ENCODE measurements around the gene NFXL1.

The NFXL1 gene

DNA sequence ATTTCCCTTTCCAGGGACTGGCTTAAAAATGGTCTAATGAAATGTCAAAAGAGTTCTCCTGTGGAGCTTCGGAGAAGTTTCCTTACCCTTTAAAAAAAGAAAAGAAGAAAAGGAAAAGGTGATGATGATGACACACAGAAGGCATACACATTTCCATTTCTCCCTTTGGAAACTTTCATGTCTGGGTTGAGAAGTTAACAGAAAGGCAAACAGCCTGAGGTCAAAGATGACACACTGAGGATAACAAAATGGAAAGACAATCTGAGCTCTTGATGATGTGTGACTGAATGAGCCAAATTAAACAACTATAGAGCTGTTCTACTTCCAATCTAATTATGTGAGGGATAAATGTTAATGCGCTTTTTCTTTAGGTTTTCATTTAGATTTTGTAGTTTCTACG lies 32.2 kb downstream of the NFXL1 start:
- DNase-seq, result no peak

DNA sequence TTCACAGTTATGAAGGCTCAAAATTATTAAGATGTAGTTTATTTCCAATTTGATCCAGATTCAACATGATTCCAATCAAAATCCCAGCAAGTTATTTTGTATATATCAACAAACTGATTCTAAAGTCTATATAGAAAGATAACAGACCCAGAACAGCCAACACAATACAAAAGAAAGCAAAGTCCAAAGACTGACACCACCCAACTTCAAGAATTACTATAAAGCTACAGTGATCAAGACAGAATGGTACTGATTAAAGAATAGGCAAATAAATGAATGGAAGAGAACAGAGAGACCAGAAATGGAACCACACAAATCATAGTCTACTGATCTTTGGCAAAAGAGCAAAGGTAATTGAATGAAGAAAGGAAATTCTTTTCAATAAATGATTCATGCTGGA lies 34.9 kb downstream of the NFXL1 start:
- DNase-seq, result no peak

DNA sequence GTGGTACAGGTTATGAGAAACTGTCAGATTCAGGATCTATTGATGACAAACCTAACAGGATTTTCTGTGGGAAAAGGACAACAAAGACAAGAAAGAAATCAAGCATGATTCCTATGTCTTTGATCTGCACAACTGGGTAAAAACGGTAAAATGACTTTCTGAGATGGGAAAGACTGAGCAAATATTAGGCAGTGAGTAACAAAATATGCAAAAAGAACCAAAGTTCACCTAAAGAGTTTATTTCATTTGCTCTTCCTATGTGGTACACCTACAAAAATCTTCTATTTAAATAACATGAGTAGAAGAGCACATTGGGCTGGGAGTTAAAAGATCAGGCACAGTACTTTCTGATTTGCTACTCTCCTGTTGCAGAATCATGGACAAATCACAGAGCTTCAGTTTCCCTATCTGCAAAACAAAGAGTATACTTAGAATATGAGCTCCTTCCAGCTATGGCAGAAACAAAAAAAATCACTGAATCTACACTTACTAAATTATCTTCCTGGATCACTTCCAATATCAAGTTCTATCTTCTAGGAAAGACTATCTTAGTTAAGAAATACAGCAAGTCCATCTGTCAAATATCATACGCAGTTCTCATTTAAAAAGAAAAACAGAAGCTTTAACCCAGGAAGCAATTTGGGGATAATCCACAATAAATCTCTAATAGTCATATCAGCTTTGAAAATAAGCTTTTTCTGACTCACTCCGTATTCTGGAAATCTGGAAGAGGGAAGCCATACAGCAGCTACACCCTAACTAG lies 37.4 kb downstream of the NFXL1 start:
- DNase-seq, result no peak

DNA sequence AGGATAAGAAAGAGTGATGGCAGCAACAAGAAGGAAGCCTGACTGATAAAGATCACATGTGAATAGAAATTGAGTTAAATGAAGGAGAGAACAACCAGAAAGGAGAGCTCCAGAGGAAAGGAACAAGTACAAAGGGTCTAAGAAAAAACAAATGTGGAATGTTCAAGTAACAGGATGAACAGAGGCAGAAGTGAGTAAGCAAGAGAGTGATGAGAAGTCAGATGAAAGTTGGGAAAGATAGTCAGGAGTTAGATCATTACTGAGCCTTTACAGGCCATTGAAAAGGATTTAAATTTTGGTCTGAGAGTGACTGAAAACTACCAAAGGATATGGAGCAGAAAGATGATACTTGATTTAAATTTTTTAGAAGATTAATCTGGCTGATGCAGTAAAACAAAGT lies 38.1 kb downstream of the NFXL1 start:
- no peak for DNase-seq

- no peak for DNase-seq
Observed at GRCh38 chr4:47873877-47874541, 40.4 kb downstream of the NFXL1 start.

DNA sequence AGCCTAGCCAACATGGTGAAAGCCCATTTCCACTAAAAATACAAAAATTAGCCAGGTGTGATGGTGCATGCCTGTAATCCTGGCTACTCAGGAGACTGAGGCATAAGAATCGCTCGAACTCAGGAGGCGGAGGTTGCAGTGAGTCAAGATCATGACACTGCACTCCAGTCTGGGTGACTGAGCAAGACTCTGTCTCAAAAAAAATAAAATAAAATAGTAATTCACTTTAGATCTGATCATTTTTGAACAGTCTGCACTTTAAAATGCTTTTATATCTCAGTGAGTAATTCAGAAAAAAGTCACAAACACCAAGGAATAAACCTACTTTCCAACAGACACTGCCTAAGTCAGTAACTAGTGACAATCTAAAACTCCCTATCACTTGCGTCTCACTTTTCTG lies 50.9 kb downstream of the NFXL1 start:
- DNase-seq, result no peak

- DNase-seq, result no peak
Observed at GRCh38 chr4:47862297-47862696, 52.1 kb downstream of the NFXL1 start.

GRCh38 chr4:47860305-47860704 lies 54.1 kb downstream of the NFXL1 start:
- DNase-seq, result no peak

GRCh38 chr4:47858006-47858405 lies 56.4 kb downstream of the NFXL1 start:
- no peak for DNase-seq

DNA sequence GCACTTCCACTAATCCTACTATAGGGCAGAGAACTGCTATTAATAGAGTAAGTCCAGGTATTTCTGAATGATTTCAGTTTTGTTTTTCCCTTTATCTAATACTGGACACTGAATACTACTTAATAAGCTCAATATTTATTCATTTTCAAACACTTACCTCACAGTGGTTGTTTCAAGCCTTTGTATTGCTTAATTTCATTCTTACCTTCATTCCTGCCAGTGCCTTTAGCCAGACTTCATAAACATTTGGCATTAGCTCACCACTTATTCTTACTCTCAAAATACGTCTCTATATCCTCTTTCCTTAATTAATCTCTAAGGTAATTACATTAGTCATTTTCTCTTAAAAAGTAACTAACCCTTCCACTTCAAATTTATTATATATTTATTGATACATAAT lies 57.7 kb downstream of the NFXL1 start:
- no peak for DNase-seq

DNA sequence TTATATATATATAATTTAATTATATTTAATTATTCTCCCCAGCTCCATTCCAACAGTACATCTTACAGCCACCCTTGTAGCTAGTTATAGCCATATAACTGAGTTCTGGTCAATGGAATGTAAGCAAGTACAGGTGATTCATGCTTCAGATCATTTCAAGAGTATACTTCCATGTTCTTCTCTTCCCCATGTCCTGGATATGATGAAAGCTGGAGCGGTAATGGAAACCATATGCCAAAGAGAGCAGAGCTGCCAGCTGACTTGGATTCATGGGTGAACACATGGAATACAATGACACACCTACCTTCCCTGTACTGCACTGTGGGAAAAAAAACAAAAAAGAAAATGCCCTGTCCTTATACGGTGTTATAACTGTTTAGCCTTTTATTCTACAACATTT lies 59.0 kb downstream of the NFXL1 start:
- DNase-seq, result no peak

DNA sequence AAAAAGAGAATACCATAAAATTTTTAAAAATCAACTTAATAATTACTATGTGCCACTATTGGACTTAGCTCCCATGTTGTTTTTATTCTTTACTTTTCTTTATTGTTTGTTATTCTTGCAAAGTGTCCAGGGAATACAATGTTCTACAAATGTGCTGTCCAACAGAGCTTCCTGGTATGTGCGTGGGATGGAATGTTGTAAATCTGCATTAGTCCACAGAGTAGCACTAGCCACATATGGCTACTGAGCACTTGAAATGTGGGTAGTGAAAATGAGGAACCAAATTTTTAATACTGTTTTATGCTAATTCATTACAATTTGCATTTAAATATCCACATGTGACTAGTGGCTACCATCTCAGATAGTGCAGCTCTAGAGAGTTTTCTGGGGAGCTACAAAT lies 62.2 kb downstream of the NFXL1 start:
- no peak for DNase-seq

DNA sequence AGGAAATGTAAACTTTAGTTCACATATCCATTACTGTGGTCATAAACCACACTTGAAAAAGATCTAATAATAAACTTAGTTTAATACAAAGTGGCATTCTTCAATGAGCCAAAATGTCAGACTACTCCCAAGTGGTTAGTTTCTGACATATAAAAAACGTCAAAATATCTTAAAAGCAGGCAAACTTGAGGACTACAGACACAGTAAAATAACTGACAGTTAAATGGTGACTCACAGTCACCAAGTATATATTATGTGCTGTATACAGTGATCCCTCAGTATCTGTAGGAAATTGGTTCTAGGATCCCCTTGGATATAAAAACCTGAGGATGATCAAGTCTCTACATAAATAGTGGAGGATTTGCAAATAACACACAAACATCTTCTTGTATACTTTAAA lies 64.9 kb downstream of the NFXL1 start:
- DNase-seq, result no peak

- DNase-seq, result no peak
Observed at GRCh38 chr4:47848041-47848440, 66.3 kb downstream of the NFXL1 start.

DNA sequence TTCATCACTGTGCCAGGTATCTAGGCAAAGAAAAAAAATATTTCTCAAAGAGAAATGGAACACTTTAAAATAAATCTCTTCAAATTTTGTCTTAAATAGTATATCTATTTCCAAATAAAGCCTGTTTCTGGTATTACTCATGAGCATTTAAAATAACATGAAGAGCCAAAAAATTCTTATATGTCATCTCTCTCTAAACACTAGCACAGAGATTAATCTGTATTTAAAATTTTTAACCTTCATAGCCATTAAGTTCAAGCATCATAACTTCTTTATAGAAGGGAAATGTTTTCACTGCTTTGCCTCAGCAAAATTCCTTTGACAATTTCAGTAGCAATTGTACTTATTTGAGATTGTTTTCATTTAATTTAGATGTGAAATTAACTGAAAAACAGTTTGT lies 71.4 kb downstream of the NFXL1 start:
- DNase-seq, result no peak

GRCh38 chr4:47840291-47840690 lies 74.1 kb downstream of the NFXL1 start:
- no peak for DNase-seq

- DNase-seq, result peak; percentile 55 to 72
Observed at GRCh38 chr4:47839259-47839658, 75.1 kb downstream of the NFXL1 start.

DNA sequence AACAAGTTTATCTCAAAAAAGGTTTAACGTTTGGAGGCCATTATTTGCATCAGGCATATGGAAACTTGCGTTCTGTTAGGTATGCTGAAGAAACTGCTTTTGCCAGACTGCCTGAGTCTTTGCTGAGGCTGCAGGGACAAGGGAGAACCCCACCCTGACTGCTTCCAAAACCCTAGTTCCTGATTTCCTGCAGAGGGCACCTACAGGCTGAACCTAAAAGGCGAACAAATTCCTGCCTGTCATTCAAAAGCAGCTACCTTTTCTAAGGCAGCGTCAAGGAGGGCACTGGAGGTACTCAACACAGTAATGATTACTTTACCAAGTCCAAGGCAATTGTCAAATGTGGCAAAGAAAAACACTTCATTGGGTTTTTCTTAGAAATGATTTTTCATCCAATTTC lies 75.9 kb downstream of the NFXL1 start:
- DNase-seq, result no peak

GRCh38 chr4:47837908-47838294 lies 76.5 kb downstream of the NFXL1 start, which contains the start of gene CORIN:
CORIN (minus strand) TSS chr4:47838067; CDS start chr4:47837949, 118 bp downstream.
- no peak for DNase-seq

GRCh38 chr4:47837094-47837907 lies 77.1 kb downstream of the NFXL1 start:
- peak; percentile 38 to 51 for DNase-seq

DNA sequence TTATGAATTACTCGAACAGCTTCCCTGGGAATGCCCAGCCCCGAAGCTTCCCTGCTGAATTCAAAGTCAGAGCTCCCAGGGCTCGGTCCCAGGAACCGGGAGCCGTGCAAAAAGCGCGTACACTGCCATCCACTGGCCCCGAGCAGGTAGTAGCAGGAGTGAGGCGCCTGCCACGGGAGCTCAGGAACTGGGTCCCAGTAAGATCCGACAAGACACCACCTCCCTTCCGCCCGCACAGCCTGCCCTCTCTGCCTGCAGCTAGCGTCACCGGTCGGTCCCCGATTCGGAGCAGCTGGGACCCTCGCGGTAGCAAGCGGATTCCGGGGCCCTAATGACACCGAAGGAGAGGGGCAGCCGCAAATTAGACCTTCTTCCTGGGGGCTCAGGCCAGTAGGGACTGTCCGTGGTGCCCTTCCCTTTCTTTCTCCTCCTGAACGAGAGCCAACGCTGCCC lies 77.7 kb downstream of the NFXL1 start:
- DNase-seq, result peak; percentile 65 to 73

GRCh38 chr4:47835494-47835893 lies 78.9 kb downstream of the NFXL1 start:
- no peak for DNase-seq

DNA sequence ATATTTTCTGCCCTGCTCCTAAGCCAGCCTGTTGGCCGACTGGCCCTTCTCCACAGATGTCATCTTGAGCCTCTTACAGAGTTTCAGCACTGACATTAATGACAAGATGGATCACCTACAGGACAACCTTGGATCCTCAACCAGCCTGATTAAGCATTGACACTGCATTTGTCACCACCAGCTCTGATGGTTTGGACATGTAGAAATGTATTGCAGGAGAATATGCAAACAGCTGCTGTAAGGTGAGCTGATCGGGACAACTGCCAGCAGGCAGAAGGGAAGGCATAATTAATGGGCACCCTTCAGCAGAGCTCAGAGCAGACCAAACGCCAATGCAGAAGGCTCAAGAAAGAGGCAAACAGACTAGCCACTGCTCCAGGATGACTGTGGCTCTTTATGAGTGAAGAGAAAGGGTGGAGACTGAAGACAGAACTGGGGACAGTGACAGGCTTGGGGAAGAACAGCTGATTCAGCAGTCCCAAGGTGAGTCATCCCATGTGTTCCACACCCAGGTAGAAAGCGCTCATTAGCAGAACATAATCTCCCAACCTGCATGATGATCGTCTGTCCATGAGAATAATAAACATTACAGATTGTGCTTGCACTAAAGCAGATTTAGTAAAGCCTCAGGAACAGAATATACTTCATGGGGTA lies 83.2 kb downstream of the NFXL1 start:
- no peak for DNase-seq

All from activated CD4-positive, alpha-beta T cell treated with anti-CD3 and anti-CD28 coated beads, Interleukin-2, amount 50 U/mL, for 48 hours (primary cell).